SH-SY5Y (cell line): Measurements from ENCODE around the gene TP53I11.

Source experiments
- GATA2 ChIP-seq: IDR thresholded peaks from 2 replicates; pipeline ENCODE4 v1.6.1; 2011; ENCODE audit warnings: mild to moderate bottlenecking, low read depth, low read length
- GATA3 ChIP-seq: IDR thresholded peaks from 2 replicates; pipeline ENCODE4 v1.6.1; 2011; ENCODE audit warnings: low read depth, mild to moderate bottlenecking, low read length, moderate library complexity

DNA sequence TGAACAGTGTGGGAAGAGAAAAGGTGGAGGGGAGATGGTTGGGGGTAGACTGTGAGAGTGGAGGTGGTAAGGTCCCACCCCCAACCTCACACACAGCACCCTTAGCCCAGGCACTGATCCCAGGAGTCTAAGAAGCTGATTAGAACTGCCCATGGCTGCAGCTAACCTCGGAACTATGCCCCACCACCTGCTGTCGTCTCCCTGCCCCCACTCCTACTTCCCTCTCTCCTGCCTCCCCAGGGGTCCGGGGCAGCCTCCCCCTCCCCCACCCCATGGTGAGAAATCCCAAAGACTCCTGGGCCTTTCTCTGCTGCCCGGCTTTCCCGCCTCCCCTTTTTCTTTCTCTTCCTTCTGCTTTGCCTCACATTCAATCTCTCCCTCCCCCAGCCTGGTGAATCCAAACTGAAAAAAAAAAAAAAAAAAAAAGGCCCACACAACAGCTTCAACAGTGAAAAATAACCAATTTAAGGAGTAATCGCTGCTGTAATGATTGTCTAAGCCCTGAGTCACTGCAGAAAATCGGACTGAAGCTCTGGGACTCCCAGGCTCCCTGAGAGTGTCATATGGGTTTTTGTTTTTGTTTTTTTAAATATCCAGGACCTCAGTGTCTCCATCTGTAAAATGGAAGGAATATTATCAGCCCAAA, 9.6 kb upstream of the TP53I11 start:
- TF ChIP-seq GATA3: no peak
- no peak for TF ChIP-seq GATA2
